ENCODE measurements around the gene LMAN2L. TPM values are rescaled to one million over a fixed set of nuclear protein-coding genes. Genes with fewer than 3 reads are reported as not detected.

The LMAN2L gene
- total RNA-seq, 1 donor from 2014 or later: 27.9 TPM

DNA sequence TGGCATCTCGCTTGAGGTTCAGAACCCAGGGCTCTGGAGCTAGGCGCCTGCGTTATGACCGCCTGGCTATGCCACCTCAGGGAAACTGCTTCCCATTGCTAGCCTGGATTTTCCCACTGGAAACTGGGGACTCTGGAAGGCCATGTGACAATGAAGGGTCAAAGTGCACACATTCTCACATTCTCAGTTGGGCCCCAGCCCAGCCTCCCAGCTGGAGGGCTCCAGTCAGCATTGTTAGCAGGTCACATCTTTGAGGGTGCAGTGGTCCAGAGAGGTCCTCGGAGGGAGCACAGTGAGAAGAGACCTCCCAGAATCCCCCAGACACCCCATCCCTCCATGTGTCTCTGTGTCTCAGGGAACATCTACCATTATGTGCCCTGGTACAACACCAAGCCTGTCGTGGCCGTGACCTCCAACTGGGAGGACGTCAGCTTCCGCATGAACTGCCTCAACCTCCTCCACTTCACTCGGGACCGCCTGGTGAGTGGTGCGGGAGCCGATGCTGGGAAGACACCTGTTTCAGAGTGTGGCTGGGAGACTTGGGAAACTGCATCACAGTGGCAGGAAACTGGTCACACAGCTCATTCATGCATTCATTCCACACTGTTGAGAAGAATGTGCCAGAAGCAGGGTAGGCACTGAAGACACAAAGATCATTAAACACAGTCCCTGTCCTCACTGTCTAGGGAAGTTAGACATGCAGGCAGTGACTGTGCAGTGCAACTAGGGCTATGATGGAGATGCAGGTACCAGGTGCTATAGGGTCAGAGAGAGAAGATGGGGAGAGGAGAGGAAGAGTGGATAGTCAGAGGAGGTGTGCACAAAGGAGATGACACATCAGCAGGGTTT lies 55.7 kb downstream of the LMAN2L start:
- intact Hi-C loops (cut with micrococcal nuclease): no loop called here
- H3K9me3 ChIP-seq (replicated peaks): no peaks in the 10 kb centered on the region
- DNase-seq: no peak

DNA sequence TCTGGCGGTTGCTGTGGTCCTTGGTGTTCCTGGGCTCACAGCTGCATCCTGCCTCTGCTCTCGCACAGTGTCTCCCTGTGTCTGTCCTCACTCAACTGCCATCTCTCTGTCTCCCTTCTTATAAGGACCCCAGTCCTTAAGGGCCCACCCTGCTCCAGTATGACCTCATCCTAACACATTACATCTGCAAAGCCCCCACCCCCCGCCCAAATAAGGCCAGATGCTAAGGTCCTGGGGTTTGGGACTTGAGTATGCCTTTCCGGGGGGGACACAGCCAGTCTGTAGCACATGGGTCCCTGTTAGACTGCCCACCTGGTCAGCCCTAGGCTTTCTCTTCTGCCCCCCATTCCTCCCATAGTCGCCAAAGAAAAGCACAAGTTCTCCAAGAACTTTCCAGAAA lies 56.6 kb downstream of the LMAN2L start:
- Histone ChIP-seq H3K4me3 (no peak overlapping the region), H3K36me3 (no peaks in the 10 kb centered on the region), H3K27me3 (ENCODE audit: low read depth) (no peaks in the 10 kb centered on the region), H3K9me3 (replicated peaks) (no peaks in the 10 kb centered on the region), H3K4me1 (peaks cover 13% of the 10 kb centered on the region), H3K27ac (replicated peaks) (no peak overlapping the region)
- DNase-seq: no peak
- intact Hi-C loops (cut with micrococcal nuclease): no loop called here
- TF ChIP-seq, protein P1, sequence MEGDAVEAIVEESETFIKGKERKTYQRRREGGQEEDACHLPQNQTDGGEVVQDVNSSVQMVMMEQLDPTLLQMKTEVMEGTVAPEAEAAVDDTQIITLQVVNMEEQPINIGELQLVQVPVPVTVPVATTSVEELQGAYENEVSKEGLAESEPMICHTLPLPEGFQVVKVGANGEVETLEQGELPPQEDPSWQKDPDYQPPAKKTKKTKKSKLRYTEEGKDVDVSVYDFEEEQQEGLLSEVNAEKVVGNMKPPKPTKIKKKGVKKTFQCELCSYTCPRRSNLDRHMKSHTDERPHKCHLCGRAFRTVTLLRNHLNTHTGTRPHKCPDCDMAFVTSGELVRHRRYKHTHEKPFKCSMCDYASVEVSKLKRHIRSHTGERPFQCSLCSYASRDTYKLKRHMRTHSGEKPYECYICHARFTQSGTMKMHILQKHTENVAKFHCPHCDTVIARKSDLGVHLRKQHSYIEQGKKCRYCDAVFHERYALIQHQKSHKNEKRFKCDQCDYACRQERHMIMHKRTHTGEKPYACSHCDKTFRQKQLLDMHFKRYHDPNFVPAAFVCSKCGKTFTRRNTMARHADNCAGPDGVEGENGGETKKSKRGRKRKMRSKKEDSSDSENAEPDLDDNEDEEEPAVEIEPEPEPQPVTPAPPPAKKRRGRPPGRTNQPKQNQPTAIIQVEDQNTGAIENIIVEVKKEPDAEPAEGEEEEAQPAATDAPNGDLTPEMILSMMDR (IDR thresholded peaks at IDR 0.05; ENCODE audit: borderline replicate concordance): no peak

More for the DNA sequence above, 55.7 kb downstream of the LMAN2L start:
- Histone ChIP-seq H3K4me3 (no peak overlapping the region), H3K36me3 (no peaks in the 10 kb centered on the region), H3K27ac (replicated peaks) (no peak overlapping the region), H3K4me1 (peaks cover 13% of the 10 kb centered on the region), H3K27me3 (ENCODE audit: low read depth) (no peaks in the 10 kb centered on the region)
- TF ChIP-seq, protein P1 (IDR thresholded peaks at IDR 0.05; ENCODE audit: borderline replicate concordance): no peak

DNA sequence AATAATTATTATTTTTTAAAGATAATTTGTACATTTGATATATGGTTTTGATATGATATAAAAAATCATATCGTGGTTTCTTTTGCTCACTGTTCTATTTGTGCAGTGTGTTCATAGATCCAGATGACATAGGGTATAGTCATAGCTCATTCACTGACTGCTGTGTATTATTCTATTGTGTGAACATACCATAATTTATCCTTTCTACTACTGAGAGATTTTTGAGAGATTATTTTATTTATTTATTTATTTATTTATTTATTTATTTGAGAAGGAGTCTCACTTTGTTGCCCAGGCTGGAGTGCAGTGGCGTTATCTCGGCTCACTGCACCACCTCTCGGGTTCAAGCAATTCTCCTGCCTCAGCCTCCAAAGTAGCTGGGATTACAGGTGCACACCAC lies 58.3 kb downstream of the LMAN2L start:
- intact Hi-C loops (cut with micrococcal nuclease): no loop called here
- no peak overlapping the region for H3K27ac ChIP-seq (replicated peaks)
- DNase-seq: no peak
- H3K4me3 ChIP-seq: no peak overlapping the region
- no peaks in the 10 kb centered on the region for H3K9me3 ChIP-seq (replicated peaks)
- H3K36me3 ChIP-seq: no peaks in the 10 kb centered on the region
- H3K27me3 ChIP-seq (ENCODE audit: low read depth): no peaks in the 10 kb centered on the region
- TF ChIP-seq, protein P1 (IDR thresholded peaks at IDR 0.05; ENCODE audit: borderline replicate concordance): no peak
- peaks cover 13% of the 10 kb centered on the region for H3K4me1 ChIP-seq

DNA sequence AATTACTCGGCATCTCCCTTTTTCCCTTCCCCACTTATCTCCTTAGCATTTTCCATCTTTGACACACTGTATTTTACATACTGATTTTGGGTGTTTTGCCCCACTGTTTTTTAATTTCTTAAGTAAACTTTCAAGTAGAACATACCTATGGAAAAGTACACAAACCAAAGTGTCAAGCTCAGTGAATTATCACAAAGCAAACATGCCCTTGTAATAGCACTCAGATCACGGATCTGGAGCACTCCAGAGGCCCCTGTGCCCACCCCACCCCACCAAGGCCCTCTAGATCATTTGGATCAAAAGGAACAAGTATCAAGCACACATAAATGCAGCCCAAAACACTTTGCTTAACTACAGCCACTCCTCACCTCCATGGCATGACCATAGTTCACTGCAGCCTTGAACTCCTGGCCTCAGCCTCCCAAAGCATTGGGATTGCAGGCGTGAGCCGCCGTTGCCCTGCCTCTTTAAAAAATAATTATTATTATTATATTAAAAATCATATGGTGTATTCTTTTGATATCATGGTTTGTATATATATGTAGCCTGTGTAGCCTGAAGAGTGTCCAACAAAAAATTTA lies 59.2 kb downstream of the LMAN2L start:
- DNase-seq: no peak
- TF ChIP-seq, protein P1 (IDR thresholded peaks at IDR 0.05; ENCODE audit: borderline replicate concordance): no peak
- peaks cover 5% of the 10 kb centered on the region for H3K4me1 ChIP-seq
- H3K4me3 ChIP-seq: no peak overlapping the region
- no peaks in the 10 kb centered on the region for H3K27me3 ChIP-seq (ENCODE audit: low read depth)
- H3K36me3 ChIP-seq: no peaks in the 10 kb centered on the region
- H3K27ac ChIP-seq (replicated peaks): no peak overlapping the region
- intact Hi-C loops (cut with micrococcal nuclease): no loop called here
- no peaks in the 10 kb centered on the region for H3K9me3 ChIP-seq (replicated peaks)

DNA sequence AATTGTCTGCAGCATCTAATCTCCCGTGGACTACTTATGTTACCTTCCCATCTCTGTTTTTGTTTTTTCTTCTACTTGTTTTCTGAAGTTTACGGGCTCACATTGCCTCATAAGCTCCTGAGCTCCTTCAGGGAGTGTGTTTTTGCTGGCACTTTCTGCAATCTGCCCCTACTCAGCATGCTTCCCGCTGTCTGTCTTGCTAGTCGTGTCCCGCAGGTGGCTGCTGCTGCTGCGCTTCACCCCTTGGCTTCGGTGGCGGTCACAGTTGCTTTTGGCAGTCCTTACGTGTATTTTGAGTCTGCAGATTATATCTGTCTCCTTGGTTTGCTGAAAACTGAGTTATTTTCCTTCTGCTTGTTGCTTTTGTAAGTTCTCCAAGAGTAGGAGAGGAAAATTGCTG lies 60.0 kb downstream of the LMAN2L start:
- TF ChIP-seq, protein P1 (IDR thresholded peaks at IDR 0.05; ENCODE audit: borderline replicate concordance): no peak
- H3K27ac ChIP-seq (replicated peaks): no peak overlapping the region
- no peaks in the 10 kb centered on the region for H3K4me1 ChIP-seq
- intact Hi-C loops (cut with micrococcal nuclease): no loop called here
- no peak for DNase-seq
- H3K9me3 ChIP-seq (replicated peaks): no peaks in the 10 kb centered on the region
- no peaks in the 10 kb centered on the region for H3K36me3 ChIP-seq
- H3K27me3 ChIP-seq (ENCODE audit: low read depth): no peaks in the 10 kb centered on the region
- no peak overlapping the region for H3K4me3 ChIP-seq

Data from left ventricle myocardium inferior (tissue), 1 donor.